Measurements from ENCODE around the gene CPNE6. TPM values are rescaled to one million over a fixed set of nuclear protein-coding genes. Genes with fewer than 3 reads are reported as not detected.

Gene CPNE6
- total and polyA plus RNA-seq, 2 of the 8 experiments (the other 6 are each of a cell fraction or from before 2014, with no cell fraction given) = 0.05 TPM; not detected in 1

- TF ChIP-seq, protein P1, sequence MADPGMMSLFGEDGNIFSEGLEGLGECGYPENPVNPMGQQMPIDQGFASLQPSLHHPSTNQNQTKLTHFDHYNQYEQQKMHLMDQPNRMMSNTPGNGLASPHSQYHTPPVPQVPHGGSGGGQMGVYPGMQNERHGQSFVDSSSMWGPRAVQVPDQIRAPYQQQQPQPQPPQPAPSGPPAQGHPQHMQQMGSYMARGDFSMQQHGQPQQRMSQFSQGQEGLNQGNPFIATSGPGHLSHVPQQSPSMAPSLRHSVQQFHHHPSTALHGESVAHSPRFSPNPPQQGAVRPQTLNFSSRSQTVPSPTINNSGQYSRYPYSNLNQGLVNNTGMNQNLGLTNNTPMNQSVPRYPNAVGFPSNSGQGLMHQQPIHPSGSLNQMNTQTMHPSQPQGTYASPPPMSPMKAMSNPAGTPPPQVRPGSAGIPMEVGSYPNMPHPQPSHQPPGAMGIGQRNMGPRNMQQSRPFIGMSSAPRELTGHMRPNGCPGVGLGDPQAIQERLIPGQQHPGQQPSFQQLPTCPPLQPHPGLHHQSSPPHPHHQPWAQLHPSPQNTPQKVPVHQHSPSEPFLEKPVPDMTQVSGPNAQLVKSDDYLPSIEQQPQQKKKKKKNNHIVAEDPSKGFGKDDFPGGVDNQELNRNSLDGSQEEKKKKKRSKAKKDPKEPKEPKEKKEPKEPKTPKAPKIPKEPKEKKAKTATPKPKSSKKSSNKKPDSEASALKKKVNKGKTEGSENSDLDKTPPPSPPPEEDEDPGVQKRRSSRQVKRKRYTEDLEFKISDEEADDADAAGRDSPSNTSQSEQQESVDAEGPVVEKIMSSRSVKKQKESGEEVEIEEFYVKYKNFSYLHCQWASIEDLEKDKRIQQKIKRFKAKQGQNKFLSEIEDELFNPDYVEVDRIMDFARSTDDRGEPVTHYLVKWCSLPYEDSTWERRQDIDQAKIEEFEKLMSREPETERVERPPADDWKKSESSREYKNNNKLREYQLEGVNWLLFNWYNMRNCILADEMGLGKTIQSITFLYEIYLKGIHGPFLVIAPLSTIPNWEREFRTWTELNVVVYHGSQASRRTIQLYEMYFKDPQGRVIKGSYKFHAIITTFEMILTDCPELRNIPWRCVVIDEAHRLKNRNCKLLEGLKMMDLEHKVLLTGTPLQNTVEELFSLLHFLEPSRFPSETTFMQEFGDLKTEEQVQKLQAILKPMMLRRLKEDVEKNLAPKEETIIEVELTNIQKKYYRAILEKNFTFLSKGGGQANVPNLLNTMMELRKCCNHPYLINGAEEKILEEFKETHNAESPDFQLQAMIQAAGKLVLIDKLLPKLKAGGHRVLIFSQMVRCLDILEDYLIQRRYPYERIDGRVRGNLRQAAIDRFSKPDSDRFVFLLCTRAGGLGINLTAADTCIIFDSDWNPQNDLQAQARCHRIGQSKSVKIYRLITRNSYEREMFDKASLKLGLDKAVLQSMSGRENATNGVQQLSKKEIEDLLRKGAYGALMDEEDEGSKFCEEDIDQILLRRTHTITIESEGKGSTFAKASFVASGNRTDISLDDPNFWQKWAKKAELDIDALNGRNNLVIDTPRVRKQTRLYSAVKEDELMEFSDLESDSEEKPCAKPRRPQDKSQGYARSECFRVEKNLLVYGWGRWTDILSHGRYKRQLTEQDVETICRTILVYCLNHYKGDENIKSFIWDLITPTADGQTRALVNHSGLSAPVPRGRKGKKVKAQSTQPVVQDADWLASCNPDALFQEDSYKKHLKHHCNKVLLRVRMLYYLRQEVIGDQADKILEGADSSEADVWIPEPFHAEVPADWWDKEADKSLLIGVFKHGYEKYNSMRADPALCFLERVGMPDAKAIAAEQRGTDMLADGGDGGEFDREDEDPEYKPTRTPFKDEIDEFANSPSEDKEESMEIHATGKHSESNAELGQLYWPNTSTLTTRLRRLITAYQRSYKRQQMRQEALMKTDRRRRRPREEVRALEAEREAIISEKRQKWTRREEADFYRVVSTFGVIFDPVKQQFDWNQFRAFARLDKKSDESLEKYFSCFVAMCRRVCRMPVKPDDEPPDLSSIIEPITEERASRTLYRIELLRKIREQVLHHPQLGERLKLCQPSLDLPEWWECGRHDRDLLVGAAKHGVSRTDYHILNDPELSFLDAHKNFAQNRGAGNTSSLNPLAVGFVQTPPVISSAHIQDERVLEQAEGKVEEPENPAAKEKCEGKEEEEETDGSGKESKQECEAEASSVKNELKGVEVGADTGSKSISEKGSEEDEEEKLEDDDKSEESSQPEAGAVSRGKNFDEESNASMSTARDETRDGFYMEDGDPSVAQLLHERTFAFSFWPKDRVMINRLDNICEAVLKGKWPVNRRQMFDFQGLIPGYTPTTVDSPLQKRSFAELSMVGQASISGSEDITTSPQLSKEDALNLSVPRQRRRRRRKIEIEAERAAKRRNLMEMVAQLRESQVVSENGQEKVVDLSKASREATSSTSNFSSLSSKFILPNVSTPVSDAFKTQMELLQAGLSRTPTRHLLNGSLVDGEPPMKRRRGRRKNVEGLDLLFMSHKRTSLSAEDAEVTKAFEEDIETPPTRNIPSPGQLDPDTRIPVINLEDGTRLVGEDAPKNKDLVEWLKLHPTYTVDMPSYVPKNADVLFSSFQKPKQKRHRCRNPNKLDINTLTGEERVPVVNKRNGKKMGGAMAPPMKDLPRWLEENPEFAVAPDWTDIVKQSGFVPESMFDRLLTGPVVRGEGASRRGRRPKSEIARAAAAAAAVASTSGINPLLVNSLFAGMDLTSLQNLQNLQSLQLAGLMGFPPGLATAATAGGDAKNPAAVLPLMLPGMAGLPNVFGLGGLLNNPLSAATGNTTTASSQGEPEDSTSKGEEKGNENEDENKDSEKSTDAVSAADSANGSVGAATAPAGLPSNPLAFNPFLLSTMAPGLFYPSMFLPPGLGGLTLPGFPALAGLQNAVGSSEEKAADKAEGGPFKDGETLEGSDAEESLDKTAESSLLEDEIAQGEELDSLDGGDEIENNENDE (IDR thresholded peaks at IDR 0.05; ENCODE audit: insufficient replicate concordance, low read length) = no peak
- no peak for TF ChIP-seq HDAC6 (IDR thresholded peaks at IDR 0.05; ENCODE audit: low read depth, low read length)
- no peak for TF ChIP-seq BRCA1 (IDR thresholded peaks at IDR 0.05; ENCODE audit: low read depth, low read length)
- no peak for TF ChIP-seq EZH2 (IDR thresholded peaks at IDR 0.05; ENCODE audit: low read depth, low read length, severe bottlenecking)
- no peak for TF ChIP-seq TBP (IDR thresholded peaks at IDR 0.05; ENCODE audit: low read depth, low read length)
- no peak for TF ChIP-seq SAP30 (IDR thresholded peaks at IDR 0.05; ENCODE audit: insufficient read depth, insufficient replicate concordance, low read length)
- TF ChIP-seq GABPA (IDR thresholded peaks at IDR 0.05; ENCODE audit: borderline replicate concordance, insufficient read depth, low read length) = no peak
- TF ChIP-seq ZNF274 (IDR thresholded peaks at IDR 0.05; ENCODE audit: borderline replicate concordance, extremely low read depth, low read length) = no peak
- TF ChIP-seq SIX5 (IDR thresholded peaks at IDR 0.05; ENCODE audit: low read depth, low read length) = no peak
- TF ChIP-seq POLR2A (IDR thresholded peaks at IDR 0.05; ENCODE audit: control extremely low read depth in 1 of 2, low read depth in 2 of 2, low read length in 2 of 2) = no peak; a peak in 1 of 3 replicates
Observed at GRCh38 chr14:24100197-24100981, 29.0 kb downstream of the CPNE6 start (continued).

Data from H1 (cell line).